ENCODE data around the gene JAKMIP2.

The JAKMIP2 gene

DNA sequence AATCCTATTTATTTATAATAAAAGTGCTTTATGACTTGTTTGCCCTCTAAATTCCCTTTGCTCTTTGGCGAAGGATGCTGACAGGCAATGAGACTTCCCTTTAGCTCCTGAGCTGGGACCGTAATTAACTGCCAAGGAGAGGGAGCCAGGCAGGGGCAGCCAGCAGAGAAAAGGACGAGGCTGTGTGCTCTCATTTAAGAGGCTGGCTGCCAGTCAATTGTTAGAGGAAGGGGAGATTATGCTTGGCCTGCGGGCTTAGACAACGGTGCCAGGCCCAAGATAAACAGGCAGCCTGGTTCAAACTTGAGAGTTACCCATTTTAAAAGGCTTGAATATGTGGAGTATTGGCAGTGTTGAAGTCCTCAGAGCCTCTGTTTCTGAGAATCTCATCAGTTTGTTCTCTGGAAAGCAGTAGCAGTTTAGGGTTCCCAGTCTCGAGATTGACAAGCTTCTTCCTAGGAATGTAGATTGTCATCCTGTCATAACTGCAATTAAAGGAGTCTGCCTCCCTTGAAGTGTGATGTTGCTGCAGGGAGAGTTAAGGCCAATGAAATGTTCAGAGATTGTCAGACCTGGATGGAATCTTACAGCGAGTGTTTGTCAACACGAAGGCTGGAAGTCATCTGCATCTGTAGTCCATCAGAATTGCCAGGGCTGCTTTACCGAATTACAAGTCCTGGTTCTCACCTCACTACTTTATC, 113.2 kb downstream of the JAKMIP2 start:
- Histone ChIP-seq H3K79me2 (ENCODE audit: insufficient read depth, low read length) (no peaks in the 10 kb centered on the region), H3F3A (ENCODE audit: insufficient read depth) (no peaks in the 10 kb centered on the region), H3K9me2 (replicated peaks; ENCODE audit: insufficient read depth, low read length) (no peaks in the 10 kb centered on the region), H4K20me1 (ENCODE audit: low read depth, low read length) (no peaks in the 10 kb centered on the region), H3K4me3 (ENCODE audit: insufficient read depth, low read length, poor library complexity, severe bottlenecking) (no peak overlapping the region), H3K4me2 (ENCODE audit: low read depth, low read length, poor library complexity, severe bottlenecking) (no peak overlapping the region), H3K9me3 (ENCODE audit: insufficient read depth, low read length) (no peaks in the 10 kb centered on the region), H2AFZ (ENCODE audit: low read depth, low read length, severe bottlenecking) (no peak overlapping the region), H3K9ac (ENCODE audit: low read length) (no peak overlapping the region), H3K36me3 (ENCODE audit: low read length) (no peaks in the 10 kb centered on the region), H3K27me3 (ENCODE audit: low read length) (no peaks in the 10 kb centered on the region), H3K27ac (ENCODE audit: low read depth, low read length) (no peak overlapping the region)
- TF ChIP-seq EZH2phosphoT487 (conservative IDR thresholded peaks at IDR 0.05; ENCODE audit: low read length), result no peak
- TF ChIP-seq, protein P1, sequence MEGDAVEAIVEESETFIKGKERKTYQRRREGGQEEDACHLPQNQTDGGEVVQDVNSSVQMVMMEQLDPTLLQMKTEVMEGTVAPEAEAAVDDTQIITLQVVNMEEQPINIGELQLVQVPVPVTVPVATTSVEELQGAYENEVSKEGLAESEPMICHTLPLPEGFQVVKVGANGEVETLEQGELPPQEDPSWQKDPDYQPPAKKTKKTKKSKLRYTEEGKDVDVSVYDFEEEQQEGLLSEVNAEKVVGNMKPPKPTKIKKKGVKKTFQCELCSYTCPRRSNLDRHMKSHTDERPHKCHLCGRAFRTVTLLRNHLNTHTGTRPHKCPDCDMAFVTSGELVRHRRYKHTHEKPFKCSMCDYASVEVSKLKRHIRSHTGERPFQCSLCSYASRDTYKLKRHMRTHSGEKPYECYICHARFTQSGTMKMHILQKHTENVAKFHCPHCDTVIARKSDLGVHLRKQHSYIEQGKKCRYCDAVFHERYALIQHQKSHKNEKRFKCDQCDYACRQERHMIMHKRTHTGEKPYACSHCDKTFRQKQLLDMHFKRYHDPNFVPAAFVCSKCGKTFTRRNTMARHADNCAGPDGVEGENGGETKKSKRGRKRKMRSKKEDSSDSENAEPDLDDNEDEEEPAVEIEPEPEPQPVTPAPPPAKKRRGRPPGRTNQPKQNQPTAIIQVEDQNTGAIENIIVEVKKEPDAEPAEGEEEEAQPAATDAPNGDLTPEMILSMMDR (IDR thresholded peaks at IDR 0.05; ENCODE audit: insufficient read depth, low read length, poor library complexity, severe bottlenecking), result no peak

DNA sequence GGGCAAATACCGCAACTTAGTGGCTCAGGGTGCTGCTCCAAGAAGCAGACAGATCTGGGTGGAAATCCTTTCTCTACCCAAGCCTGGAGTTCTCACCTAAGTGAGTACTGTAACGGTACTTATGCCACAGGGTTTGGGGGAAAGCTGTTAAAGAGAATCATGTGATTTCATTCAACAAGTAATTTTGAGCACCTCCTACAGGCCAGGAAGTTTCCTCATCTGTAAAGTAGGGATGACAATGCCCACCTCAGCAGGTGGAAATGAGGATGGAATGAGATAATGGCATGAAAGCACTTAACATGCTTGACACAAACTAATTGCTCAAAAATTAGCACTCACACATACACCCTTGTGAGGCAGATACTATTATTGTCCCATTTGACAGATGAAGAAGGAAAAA, 114.1 kb downstream of the JAKMIP2 start:
- H4K20me1 ChIP-seq (ENCODE audit: low read depth, low read length), result no peaks in the 10 kb centered on the region
- no peak overlapping the region for H3K4me2 ChIP-seq (ENCODE audit: low read depth, low read length, poor library complexity, severe bottlenecking)
- H3K9me3 ChIP-seq (ENCODE audit: insufficient read depth, low read length), result no peaks in the 10 kb centered on the region
- H3K27me3 ChIP-seq (ENCODE audit: low read length), result no peaks in the 10 kb centered on the region
- no peaks in the 10 kb centered on the region for H3K9me2 ChIP-seq (replicated peaks; ENCODE audit: insufficient read depth, low read length)
- H3K27ac ChIP-seq (ENCODE audit: low read depth, low read length), result no peak overlapping the region
- H3K79me2 ChIP-seq (ENCODE audit: insufficient read depth, low read length), result no peaks in the 10 kb centered on the region
- H3K4me3 ChIP-seq (ENCODE audit: insufficient read depth, low read length, poor library complexity, severe bottlenecking), result no peak overlapping the region
- no peaks in the 10 kb centered on the region for H3K36me3 ChIP-seq (ENCODE audit: low read length)
- no peaks in the 10 kb centered on the region for H3F3A ChIP-seq (ENCODE audit: insufficient read depth)
- no peak overlapping the region for H3K9ac ChIP-seq (ENCODE audit: low read length)
- TF ChIP-seq, protein P1 (IDR thresholded peaks at IDR 0.05; ENCODE audit: insufficient read depth, low read length, poor library complexity, severe bottlenecking), result no peak
- TF ChIP-seq EZH2phosphoT487 (conservative IDR thresholded peaks at IDR 0.05; ENCODE audit: low read length), result no peak
- no peak overlapping the region for H2AFZ ChIP-seq (ENCODE audit: low read depth, low read length, severe bottlenecking)

DNA sequence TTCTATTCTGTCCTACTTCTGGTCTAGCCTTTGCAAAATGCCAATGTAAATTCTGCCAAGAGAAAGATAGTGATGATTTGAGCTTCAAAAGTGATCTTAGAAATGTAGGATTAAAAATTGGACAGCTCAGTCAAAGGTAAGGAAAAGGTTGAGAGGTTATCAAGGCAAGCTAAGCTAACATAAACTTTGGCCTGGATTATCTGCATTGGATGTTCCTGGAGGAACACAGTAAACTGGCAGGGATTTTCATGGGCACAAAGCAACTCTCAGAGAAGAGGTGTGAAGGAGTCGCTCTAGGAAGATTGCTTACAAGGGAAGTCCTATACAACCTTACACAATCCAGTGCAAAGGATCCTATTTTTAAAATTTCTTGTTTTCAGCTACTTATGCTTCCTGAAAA, 115.2 kb downstream of the JAKMIP2 start:
- Histone ChIP-seq H3K27ac (ENCODE audit: low read depth, low read length) (no peak overlapping the region), H3K36me3 (ENCODE audit: low read length) (no peaks in the 10 kb centered on the region), H3K27me3 (ENCODE audit: low read length) (no peaks in the 10 kb centered on the region), H3K9me3 (ENCODE audit: insufficient read depth, low read length) (no peaks in the 10 kb centered on the region), H3F3A (ENCODE audit: insufficient read depth) (no peaks in the 10 kb centered on the region), H2AFZ (ENCODE audit: low read depth, low read length, severe bottlenecking) (no peak overlapping the region), H3K4me2 (ENCODE audit: low read depth, low read length, poor library complexity, severe bottlenecking) (no peak overlapping the region), H3K9me2 (replicated peaks; ENCODE audit: insufficient read depth, low read length) (no peaks in the 10 kb centered on the region), H3K4me3 (ENCODE audit: insufficient read depth, low read length, poor library complexity, severe bottlenecking) (no peak overlapping the region), H3K79me2 (ENCODE audit: insufficient read depth, low read length) (no peaks in the 10 kb centered on the region), H3K9ac (ENCODE audit: low read length) (no peak overlapping the region), H4K20me1 (ENCODE audit: low read depth, low read length) (no peaks in the 10 kb centered on the region)
- TF ChIP-seq EZH2phosphoT487 (conservative IDR thresholded peaks at IDR 0.05; ENCODE audit: low read length), result no peak
- TF ChIP-seq, protein P1 (IDR thresholded peaks at IDR 0.05; ENCODE audit: insufficient read depth, low read length, poor library complexity, severe bottlenecking), result no peak

All from SU-DHL-6 (cell line).